Activated T-helper 1 cell treated with Interleukin-2 at 50 U/mL for 16 hours (primary cell): ENCODE data around the gene WWC1.
"Not testable (repeated sequence)": the region's sequence is repeated elsewhere in the genome, so short reads cannot be mapped to it uniquely, and the experiment has no call there.

Experiments
- DNase-seq: peaks from one replicate; pipeline ENCODE4 v3.0.0-alpha.2; 2020; ENCODE audit warnings: low read depth

Gene WWC1

DNA sequence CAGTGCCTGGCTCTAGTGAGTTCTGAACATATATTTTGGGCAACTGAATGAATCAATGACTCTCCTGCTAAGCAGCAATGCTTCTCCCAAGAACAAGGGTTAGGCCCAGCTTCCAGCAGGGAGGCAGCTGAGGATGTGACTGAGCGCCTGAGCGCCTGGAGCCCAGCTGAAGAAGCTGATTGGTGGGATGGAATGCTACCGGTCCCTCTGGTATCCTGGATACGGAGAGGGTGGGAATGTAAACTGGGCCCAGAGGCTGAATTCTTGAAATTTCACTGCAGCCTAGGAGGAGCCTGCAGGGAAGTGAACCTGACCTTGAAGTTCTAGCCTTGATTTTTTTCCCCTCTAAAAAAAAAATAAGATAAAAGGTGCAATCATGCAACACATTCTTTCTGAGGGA is 43.2 kb downstream of the WWC1 start:
- DNase-seq, result no peak

DNA sequence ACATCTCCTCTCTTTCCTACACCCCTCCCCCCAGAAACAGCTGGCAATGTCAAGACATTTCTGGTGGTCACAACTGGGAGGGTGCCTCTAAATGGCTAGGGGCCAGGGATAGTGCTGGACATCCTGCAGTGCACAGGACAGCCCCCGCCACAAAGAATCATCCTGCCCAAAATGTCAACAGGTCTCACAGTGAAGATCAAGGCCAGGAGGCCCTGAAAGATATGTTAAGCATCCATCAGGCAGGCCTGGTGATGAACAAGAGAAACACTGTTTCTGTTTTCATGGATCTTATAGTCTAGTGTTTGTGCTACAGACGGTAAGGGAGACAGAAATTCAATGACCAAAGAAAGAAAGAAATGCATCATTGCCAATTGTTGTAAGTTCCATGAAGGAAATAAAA is 45.9 kb downstream of the WWC1 start:
- DNase-seq, result no peak

DNA sequence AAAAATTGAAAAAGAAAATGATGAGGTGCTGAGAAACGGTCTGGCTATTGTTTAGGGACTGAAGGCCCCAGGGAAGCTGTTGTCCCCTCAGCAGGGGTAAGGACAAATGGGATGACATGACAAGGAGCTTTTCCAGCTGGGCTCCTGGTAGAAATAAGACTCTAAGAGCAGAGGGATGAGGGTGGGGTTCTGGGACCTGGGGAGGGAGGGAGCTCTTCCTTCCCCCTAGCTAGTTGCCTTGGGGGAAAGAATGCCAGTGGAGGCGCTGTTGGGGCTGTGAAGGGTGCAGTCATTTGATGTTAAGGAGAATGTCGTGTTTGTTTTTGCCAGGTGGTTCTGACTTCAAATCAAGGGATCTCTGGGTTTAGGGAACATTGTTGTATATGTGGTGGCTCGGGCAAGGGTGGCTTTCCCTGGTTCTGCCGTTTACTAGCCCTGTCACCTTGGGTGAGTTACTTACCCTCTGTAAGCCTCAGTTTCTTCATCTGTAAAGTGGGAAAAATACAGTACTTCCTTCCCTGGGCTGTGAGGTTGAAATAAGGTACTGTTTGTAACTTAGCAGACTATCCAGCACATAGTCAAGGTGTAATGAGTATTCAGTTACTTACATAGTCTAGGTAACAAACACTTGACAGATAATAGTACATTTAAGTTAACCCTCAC is 47.8 kb downstream of the WWC1 start:
- no peak for DNase-seq

DNA sequence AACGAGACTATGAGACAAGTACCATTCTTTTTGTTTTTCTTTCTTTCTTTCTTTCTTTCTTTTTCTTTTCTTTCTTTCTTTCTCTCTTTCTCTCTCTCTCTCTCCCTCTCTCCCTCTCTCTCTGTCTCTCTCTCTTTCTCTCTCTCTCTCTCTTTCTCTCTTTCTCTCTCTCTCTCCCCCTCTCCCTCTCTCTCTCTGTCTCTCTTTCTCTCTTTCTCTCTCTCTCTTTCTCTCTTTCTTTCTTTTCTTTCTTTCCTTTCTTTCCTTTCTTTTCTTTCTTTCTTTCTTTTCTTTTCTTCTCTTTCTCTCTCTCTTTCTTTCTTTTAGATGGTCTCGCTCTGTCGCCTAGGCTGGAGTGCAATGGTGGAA is 48.3 kb downstream of the WWC1 start:
- not testable (repeated sequence) for DNase-seq

DNA sequence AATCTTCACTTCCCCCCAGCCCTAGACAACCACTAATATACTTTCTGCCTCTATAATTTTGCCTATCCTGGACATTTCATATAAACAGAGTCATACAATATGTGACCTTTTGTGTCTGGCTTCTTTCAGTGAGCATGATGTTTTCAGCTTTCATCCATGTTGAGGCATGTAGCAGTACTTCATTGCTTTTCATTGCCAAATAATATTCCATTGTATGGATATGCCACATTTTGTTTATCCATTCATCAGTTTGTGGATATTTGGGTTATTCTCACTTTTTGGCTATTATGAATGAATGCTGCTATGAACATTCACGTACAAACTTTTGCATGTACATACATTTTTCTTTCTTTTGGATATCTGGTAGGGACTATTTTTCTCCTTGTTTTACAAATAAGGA is 49.0 kb downstream of the WWC1 start:
- no peak for DNase-seq

DNA sequence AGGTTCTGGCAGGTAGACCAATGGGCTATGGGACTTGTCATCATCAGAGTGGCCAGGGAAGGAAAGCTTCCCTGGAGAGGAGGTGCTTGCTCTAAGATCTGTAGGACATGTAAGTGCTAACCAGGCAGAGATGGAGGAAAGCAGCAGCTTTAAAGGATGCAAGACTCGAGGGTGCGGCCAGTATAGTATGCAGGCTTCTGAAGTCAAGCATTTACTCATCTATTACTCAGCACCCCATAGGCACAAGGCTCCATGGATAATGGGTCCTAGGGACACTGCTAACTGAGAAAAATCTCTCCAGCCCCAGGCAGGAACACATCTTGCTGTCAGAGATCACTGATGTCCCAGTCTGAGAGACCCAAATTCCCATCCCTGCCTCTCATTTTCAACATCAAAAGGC is 49.7 kb downstream of the WWC1 start:
- no peak for DNase-seq

DNA sequence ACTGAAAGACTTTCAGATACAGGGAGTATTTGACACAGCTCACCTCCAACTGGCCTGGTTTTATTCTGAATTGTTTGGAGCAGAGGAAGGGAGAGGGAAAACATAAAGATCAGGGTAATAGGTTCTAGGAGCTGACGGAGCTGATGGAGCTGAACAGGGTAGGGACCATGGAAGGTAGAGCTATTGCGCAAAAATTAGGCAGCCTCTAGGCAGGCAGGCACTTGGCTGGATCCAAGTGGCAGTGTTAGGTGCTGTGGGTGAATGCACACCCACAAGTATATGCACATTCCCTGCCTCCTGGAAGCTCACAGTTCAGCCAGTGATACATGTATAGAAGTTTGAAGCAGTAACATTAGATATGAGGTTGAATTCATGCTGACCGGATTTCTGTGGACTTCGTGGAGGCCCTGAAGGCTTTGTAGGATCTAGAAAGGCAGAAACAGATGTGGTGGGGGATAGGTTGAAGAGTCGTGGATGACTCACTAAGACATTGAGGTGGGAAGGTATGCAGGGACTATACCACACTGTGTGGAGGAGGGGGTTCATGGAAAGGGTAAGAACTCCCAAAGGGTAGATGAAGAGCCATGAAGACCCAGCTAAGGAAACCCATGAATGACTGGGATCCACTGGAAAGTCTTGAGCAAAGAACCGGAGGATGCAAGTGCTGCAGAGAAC is 50.8 kb downstream of the WWC1 start:
- DNase-seq, result no peak

DNA sequence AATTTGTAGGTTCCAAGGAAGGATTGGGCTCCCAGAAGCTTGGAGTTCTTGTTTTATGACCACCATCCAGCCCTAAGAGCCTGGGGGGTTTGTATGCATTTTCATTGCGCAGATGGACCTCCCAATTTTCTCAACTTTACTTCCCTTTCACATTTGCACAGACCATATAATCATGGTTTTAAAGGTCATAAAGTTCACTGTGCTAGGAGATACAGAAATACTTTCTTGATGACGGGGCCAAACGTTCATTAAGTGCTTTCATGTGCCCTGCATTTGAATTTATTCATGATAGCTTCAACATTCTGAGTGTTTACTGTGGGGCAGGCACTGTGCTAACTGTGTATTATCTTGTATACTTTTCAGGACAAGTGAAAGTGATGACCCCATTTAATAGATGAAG is 51.5 kb downstream of the WWC1 start:
- DNase-seq, result no peak

DNA sequence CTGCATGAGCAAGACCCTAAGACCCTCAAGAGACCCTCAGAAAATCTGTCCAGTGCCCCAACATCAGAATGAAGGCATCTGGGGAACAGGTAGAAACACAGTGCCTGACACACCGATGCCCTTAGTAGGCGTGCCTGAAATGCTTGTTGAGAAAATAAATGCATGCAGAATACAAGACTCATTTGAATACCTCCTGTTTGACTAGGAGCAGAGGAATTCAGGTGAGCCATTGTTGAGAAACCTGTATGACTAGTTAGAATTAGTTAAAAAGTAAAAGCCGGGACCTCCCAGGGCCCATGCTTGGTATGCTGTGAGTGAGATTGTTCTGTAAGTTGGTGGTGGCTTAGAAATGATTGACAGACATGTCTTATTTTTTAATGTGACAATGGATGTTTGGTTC is 55.0 kb downstream of the WWC1 start:
- DNase-seq, result no peak

DNA sequence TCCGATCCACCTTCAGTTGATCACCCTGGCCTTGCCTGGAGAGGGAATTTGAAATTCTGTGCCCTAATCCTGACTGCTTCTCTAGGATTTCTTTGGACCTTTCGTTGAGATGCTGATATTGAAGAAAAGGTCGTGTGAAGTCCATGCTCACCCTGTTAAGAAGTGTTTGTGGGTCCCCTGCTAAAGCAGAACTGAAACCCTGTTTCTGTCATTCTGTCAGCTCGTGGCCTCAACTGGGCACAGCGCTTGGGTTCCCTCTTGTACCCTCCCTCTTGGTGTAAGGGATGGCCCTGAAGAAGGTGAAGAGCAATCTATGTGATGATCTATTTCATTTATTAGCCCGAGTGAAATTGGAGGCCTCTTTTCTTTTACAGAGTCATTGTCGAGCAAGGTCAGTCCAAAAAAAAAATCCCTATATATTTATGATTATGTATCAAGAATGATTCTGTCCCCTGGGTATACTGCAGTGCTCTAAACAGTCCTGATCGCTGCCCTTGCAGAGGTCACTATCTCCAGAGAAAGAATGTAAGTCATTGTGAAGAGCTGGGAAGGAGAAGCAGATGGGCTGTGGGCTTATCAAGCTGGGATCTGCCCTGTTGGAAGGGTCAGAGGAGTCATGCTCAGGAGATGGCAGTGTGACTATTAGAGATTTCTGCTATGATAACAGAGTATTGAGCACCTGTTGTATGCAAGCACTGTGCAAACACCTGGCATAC is 56.1 kb downstream of the WWC1 start:
- DNase-seq, result no peak

DNA sequence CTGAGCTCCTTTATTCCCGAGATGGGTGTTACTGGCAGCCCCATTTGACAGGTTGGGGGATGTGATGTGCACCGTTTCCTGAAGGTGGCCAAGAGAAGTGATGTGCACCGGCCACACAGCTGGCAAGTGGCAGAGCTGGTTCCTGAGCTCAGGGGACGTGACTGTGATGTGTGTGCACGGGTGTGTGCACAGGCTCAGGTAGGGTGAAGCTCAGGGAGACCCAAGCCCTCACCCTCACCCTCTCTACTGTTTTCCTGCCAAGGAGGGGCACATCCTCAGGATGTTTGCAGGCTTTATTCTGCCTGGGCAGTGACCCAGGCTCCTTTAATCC is 56.6 kb downstream of the WWC1 start:
- no peak for DNase-seq

DNA sequence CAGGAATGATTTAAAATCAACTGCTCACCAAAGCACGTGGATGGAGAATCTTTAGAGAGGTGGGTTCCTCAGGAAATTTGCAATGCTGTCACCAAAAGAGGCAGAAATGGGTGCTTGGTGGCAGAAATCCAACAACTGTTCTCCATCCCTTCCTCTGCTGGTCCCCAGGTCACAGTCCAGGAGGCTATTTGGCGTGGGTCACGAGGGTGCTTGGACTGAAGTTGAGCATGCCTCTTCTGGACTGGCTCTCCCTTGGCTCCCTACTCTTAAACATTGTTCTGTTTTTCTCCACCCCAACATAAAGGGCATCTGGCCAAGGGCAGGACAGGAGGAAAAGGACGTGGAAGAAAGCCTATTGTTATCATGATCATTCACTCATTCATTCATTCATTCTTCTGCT is 58.9 kb downstream of the WWC1 start:
- no peak for DNase-seq

DNA sequence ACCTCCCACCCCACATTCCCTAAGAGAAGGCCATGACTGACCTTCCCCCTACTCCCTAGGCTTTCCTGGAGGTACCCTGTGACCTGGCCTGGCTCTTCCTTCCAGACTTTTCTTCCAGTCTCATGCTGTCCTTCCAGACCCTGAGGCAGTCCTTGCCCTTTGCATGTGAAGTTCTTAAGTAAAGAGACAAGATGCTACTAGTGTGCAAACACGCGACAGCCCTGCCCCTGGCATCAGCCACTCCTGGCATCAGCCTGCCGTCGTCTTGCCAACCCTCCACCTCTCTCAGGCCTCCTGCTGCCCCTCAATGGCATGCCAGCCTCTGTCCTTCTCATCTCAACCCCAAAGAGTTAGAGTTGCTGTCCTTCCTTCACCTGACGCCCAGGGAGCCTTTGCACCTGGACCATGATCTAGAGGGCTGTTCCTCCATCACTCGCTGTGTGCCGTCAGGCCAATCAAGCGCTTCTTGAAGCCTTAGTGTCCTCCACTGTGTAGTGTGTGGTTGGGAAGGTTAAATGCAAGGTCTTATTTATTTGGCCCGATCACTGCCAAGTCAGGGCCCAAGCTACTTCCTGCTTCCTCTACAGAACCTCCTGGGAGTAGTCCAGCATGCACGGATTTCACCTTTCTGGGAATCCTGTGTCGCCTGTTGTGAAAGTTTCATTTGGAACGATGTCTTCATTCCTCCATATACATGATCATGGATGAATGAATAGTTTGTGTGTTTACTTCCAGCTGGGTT is 61.9 kb downstream of the WWC1 start:
- no peak for DNase-seq

DNA sequence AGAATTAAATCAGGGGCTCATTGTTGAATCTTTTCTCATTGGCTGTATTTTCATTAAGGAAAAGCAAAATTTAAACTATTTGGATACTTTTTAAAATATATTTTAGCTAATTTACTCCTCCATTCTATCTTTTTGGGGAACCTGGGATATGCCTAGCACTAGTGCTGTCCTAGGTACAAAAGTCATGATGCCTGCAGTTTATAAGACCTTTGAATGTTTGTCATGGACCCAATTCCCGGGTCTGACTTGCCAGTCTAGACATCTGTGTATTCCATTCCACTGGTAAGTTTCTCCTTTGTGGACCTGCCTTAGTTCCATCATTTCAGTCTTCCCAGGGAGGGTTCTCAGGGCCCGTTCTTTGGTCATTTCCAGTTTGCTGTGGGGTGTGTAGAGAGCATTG is 63.0 kb downstream of the WWC1 start:
- no peak for DNase-seq

DNA sequence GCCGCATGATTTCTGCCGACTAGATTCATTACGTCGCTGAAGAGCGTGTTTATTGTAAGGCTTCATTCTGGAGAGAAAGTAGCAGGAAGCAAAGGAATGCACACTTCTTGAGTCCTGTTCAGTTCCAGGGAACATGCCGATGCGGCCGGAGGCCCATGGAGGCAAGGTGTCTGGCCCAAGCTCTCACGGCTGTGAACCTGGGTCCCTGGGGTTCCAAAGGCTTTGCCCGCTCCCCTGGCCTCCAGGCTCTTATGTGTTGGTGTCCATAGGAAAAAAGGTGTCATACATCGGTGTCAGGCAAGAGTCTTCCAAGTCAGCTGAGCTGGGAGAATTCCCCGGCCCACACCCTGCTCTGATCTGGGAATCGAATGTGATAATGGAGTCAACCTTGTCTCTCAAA is 64.7 kb downstream of the WWC1 start:
- no peak for DNase-seq

DNA sequence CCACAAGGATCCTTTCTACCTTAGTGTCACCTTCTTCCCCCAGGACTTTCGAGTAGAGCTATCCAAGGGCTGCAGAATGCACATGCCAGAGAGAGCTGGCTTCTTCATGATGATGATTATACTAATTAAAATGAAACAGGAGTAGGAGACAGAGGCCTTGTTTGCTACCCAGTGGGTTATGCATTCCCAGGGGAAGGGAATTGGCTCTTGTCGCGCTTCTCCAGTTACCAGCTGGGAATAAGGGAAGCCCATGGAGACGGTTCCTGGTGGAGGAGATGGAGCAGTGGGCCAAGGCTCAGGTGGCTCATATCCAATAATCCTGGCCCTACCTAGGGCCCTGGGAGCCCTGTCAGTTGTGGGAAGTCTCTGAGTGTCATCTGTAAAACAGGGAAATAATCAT is 65.1 kb downstream of the WWC1 start:
- no peak for DNase-seq

DNA sequence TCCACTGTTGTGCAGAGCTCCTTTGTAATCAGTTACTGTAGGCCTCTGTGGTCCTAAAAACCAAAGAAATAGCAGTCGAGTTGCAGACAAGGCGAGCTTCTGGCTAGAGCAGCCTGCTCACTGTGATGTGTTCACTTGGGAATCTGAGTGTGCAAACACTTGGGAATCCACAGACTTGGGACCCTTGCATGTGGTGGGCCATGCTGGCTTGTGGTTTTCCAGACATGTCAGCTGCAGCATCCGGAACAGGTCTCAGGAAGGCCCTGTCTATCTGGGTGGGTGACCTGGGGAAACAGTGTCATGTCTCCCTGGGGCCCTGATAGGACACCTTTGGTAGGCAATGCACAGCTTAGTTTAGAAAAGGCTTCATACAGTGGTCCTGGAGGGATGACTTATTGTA is 66.4 kb downstream of the WWC1 start:
- no peak for DNase-seq

DNA sequence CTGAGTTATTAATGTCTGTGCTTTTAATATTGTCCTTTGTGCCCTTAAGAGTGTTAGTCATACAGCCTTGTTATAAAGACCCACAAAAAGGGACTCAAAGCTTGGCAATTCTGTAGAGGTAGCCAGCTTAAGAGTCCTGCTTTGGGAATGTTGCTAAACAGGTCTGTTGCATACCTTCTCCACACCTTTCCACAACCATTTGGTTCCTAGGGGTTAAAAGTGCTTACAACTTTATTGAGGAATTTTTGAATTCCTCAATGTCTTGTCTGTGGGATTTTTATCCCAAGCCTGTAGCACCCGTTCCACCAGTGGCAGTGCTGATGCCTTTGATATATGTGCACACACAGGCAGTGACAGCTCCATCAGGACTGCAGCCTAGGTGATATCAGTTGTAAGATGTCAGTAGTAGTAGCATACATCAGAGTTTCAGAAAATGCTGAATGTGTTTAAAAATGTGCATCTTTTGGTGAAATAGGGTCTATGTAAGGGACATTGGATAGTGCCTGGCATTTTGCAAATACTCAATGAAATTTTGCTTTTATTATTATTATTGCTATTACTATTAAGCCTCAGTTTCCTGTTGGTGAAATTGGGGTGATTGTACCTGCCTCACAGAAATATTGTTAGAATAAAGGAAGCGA is 68.5 kb downstream of the WWC1 start:
- no peak for DNase-seq

DNA sequence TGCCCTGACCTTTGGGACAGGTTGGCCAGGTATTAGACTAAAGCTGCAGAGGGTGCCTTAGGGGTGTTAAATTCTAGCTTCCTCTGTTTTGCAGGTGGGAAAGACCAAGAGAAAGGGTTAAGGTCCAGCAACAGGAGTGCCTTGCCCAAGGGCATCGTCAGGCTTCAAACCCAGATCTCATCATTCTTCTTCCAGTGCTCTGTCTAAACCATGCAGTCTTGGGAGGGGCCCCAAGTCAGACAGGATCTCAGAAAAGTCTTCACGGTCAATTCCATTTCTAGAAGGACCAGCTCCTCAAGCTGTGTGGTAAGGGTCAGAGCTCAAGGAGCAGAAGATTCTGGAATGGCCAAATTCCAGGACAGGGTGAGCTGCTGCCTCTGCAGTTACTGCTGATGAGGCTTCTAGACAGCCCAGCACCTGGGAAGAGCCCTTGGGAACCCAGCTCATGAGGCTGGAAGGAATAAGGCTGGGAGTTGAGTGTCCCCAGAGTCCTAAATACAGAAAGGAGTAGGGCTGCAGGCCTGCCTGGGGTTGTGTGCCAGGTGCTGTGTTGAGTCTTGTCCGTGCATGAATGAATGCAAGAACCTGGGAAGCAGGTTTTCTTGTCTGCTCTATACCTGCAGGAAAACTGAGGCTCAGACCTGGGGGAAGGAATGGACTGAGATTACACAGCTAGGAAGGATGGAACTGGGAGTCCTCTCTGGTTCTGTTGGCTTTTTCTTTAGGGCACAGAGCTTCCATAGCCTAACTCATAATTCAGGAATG is 69.3 kb downstream of the WWC1 start:
- no peak for DNase-seq

DNA sequence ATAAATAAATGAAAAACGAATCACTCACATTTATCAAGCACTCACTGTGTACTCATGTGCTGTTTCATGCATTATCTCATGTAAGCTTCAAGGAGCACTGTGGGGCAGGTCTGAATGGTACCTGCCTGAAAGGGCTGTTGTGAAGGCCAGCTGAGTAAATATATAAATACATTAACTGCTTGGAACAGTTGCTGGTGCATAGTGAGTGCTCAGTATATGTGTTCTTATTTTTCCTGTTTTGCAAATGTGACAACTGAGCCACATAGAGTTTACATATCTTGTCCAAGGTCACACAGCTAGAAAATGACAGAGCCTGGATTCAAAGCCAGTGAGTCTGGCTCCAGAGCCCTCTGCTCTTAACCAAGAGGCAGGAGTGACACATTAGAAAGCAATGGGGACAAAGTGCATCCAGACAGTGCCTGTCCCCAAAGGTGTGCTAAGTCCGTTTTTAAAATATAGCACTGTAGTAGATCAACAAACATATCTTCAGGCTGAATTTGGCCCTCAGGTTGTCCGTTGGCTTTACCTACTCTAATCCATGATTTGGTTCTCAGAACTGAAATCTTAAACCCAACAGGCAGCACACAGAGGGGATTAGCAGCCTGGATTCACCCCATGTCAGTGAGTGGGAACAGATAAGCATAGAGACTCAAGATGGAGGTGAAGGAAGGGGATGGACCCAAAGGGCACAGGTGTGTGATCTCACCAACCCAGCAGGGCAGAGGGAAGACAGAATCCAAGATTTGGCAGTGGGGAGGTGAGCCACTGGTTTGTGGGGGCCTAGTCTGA is 70.8 kb downstream of the WWC1 start:
- DNase-seq, result no peak

DNA sequence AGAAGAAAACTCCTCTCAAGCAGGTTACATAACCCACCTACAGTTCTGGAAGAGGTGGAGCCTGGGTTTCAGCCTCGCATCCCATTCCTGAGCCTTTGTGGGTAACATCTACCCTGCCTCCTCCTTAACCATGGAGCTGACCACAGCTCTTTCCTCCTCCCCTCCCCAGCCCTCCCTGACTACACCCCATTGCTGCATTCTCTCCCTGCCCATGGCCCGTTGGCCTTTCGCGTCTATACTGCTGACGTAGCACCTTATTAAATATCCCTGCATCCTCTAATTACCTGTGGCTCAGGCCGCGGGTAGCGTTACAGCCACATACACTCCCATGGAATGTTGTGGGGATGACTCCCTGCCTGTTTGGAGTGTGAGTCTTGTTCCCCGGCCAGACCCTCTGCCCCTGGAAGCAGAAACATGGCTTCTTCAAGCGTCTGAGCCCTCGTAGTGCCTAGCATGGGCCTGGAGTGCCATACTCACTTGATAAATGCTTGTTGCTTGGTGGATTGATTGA is 72.8 kb downstream of the WWC1 start:
- DNase-seq, result no peak
